ENCODE measurements around the gene FABP1.

- TF ChIP-seq POLR2A (IDR thresholded peaks at IDR 0.05; ENCODE audit: low read depth) (no peak), CTCF (IDR thresholded peaks at IDR 0.05) (no peak)
Measured at GRCh38 chr2:88139203-88139702, 11.4 kb upstream of the FABP1 start.
